ENCODE results near the gene USE1. TPM values are rescaled to one million over a fixed set of nuclear protein-coding genes. Genes with fewer than 3 reads are reported as not detected.

USE1 gene
- total RNA-seq, 4 donors from 2014 or later, result 7.7 to 13.6 (median 11.2) TPM

DNA sequence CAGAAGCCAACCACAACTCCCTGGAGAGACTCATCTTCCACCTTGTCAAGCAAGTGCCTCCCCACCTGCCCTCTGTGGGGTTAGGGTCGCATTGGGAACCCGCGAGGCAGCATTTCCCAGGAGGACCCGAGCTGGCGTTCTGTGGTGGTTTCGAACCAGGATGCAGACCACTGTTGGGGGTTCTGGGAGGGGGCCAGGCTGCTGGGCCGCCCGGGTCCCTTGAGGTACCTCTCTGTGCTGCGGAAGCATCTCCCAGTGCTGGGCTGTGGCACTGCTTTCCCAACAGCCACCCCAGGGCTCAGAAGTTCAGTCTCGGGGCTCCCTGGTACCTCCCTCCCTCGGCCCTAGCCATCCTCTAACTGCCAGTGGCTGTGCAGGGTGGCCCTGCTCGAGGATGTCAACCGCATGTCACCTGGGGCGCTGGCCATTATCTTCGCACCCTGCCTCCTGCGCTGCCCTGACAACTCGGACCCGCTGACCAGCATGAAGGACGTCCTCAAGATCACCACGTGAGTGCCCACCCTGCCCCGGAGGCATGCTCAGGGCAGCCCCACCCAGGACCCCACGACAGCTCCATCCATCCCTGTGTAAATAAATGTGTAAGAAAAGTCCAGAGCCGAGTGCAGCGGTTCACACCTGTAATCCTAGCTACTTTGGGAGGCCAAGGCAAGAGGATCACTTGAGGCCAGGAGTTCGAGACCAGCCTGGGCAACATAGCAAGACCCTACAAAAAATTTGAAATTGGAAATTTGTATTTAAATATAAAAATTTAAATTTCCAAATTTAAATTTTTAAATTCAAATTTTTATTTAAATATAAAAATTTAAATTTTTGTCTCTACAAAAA, 8.2 kb upstream of the USE1 start:
- H3K4me1 ChIP-seq, result no peaks in the 10 kb centered on the region
- H3K27ac ChIP-seq, result no peak overlapping the region
- peaks cover 0 to 77% (median 0%) of the 10 kb centered on the region in 3 donors for H3K36me3 ChIP-seq
- no peaks in the 10 kb centered on the region for H3K27me3 ChIP-seq
- H3K9me3 ChIP-seq, result no peaks in the 10 kb centered on the region
- no peak overlapping the region for H3K4me3 ChIP-seq
- TF ChIP-seq, protein P1, sequence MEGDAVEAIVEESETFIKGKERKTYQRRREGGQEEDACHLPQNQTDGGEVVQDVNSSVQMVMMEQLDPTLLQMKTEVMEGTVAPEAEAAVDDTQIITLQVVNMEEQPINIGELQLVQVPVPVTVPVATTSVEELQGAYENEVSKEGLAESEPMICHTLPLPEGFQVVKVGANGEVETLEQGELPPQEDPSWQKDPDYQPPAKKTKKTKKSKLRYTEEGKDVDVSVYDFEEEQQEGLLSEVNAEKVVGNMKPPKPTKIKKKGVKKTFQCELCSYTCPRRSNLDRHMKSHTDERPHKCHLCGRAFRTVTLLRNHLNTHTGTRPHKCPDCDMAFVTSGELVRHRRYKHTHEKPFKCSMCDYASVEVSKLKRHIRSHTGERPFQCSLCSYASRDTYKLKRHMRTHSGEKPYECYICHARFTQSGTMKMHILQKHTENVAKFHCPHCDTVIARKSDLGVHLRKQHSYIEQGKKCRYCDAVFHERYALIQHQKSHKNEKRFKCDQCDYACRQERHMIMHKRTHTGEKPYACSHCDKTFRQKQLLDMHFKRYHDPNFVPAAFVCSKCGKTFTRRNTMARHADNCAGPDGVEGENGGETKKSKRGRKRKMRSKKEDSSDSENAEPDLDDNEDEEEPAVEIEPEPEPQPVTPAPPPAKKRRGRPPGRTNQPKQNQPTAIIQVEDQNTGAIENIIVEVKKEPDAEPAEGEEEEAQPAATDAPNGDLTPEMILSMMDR (IDR thresholded peaks at IDR 0.05), result no peak
- no peak for TF ChIP-seq POLR2A (IDR thresholded peaks at IDR 0.05)
- DNase-seq, result no peak

DNA sequence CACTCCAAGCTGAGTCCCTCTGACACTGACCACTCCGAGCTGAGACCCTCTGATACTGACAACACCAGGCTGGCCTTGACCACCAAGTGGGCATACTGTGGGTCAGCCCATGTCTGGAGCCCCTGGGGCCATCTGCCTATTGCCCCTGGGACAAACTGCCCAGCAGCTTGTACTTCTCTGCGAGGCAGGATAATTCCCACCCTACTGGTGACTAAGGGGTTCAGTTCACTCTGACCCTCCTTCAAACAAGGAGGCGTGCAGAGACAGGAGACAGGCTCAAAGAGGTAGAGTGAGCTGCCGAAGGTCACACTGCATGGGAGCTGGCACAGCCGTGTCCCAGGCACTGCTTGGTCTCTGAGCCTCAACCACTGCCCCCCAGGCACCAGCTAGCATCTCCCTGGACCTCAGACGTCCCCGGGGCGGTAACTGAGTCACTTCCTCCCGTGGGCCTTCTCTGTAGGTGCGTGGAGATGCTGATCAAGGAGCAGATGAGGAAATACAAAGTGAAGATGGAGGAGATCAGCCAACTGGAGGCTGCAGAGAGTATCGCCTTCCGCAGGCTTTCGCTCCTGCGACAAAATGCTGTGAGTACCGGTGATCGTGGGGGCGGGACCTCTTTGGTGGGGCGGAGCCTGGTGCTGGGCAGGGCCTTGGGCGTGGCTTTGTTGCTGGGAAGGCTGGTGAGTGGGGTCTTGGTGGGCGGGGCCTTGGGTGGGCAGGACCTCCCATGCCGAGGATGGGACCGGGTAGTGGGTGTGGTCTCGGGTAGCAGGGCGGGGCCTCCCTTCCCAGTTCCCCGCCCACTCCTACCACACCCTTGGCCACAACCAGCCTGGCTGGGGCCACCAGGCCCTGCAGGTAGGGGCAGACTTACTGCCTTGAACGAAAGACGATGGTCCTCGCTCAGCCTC, 5.8 kb upstream of the USE1 start:
- Histone ChIP-seq H3K27me3 (no peaks in the 10 kb centered on the region), H3K27ac (no peak overlapping the region), H3K36me3 (peaks cover 0 to 70% (median 0%) of the 10 kb centered on the region in 3 donors), H3K4me3 (no peak overlapping the region), H3K9me3 (no peaks in the 10 kb centered on the region), H3K4me1 (peaks cover 0 to under 1% (median 0%) of the 10 kb centered on the region in 4 donors)
- DNase-seq, result peak in 2 of 3 donors; percentile 45 to 77
- TF ChIP-seq, protein P1 (IDR thresholded peaks at IDR 0.05), result no peak
- no peak for TF ChIP-seq POLR2A (IDR thresholded peaks at IDR 0.05)

DNA sequence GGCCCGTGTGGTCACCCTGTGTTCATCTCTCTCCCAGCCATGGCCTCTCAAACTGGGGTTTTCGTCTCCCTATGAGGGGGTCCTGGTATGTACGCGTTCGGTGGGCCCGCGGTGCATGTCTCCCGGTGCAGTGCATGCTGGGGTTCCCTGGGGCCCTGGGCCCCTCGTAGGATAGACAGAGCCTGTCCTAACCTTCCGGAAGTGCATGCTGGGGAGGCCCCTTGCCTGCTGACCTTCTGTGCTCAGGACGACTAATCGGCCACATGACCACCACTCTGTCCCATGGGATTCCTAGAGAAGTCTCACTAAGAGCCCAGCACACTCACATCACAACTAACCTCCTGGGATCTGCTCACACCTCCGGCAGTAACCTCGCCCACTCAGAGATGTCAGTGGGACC, 4.9 kb upstream of the USE1 start:
- Histone ChIP-seq H3K4me1 (peaks cover 0 to 6% (median 5%) of the 10 kb centered on the region in 4 donors), H3K4me3 (no peak overlapping the region), H3K27me3 (no peaks in the 10 kb centered on the region), H3K27ac (no peak overlapping the region), H3K36me3 (peaks cover 0 to 69% (median 0%) of the 10 kb centered on the region in 3 donors), H3K9me3 (no peaks in the 10 kb centered on the region)
- TF ChIP-seq, protein P1 (IDR thresholded peaks at IDR 0.05), result no peak
- no peak for TF ChIP-seq POLR2A (IDR thresholded peaks at IDR 0.05)
- no peak for DNase-seq

DNA sequence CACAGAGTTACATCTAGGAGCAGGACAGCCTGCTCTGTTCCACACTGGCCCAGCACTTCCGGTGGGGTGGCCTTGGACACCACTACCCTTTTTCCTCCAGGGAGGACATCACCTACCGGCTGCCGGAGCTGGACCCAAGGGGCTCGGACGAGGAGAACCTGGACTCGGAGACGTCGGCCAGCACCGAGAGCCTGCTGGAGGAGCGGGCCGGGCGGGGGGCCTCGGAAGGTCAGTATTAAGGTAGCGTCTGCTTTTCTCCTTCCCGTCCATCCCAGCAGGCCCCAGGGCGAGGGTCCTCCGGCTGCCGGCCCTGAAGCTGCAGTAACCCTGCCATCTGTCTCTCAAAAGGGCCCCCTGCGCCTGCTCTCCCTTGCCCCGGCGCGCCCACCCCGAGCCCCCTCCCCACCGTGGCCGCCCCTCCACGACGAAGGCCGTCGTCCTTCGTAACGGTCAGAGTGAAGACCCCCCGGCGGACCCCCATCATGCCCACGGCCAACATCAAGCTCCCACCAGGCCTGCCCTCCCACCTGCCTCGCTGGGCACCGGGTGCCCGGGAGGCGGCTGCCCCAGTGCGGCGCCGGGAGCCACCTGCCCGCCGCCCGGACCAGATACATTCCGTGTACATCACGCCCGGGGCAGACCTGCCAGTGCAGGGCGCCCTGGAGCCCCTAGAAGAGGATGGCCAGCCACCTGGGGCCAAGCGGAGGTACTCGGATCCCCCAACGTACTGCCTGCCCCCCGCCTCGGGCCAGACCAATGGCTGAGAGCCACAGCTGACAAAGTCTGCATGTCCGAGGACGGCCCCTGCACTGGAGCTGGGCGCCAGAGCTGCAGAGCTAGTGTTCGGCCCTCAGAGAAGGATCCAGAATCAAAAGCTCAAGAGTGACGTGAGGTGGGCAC, 3.4 kb upstream of the USE1 start:
- H3K27ac ChIP-seq, result no peak overlapping the region
- H3K9me3 ChIP-seq, result no peaks in the 10 kb centered on the region
- no peak for TF ChIP-seq POLR2A (IDR thresholded peaks at IDR 0.05)
- TF ChIP-seq, protein P1 (IDR thresholded peaks at IDR 0.05), result no peak
- H3K27me3 ChIP-seq, result no peaks in the 10 kb centered on the region
- H3K36me3 ChIP-seq, result peaks cover 0 to 60% (median 0%) of the 10 kb centered on the region in 3 donors
- no peak for DNase-seq
- H3K4me1 ChIP-seq, result peaks cover 0 to 13% (median 5%) of the 10 kb centered on the region in 4 donors
- H3K4me3 ChIP-seq, result no peak overlapping the region

DNA sequence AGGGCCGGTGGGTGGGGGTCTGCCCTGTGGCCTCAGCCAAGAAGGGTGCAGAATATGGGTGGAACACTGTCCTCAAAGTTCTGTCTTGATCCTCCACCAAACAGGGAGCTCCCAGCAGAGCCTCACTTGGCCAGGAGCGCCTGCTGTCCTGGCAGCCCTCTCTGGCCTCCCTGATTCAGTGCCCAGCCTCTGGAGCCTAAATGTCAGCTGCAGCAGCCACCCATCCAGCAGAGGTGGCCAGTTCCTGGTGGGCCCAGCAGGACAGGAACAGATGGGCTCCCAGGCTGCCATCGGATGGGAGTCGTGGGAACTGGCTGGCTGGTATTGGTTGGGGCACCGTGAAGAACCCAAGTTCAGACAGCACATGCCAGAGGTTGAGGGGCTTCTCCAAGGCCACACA, 1.8 kb upstream of the USE1 start:
- H3K36me3 ChIP-seq, result peaks cover 0 to 71% (median 0%) of the 10 kb centered on the region in 3 donors
- H3K27ac ChIP-seq, result no peak overlapping the region
- peaks cover 0 to 13% (median 5%) of the 10 kb centered on the region in 4 donors for H3K4me1 ChIP-seq
- TF ChIP-seq POLR2A (IDR thresholded peaks at IDR 0.05), result no peak
- TF ChIP-seq, protein P1 (IDR thresholded peaks at IDR 0.05), result no peak
- DNase-seq, result no peak
- H3K27me3 ChIP-seq, result no peaks in the 10 kb centered on the region
- H3K4me3 ChIP-seq, result no peak overlapping the region
- no peaks in the 10 kb centered on the region for H3K9me3 ChIP-seq
